ENCODE measurements around the gene SERPINB6. TPM values are rescaled to one million over a fixed set of nuclear protein-coding genes. Genes with fewer than 3 reads are reported as not detected.

The SERPINB6 gene
- total RNA-seq, 1 experiment from 2014 or later = 63.8 TPM

DNA sequence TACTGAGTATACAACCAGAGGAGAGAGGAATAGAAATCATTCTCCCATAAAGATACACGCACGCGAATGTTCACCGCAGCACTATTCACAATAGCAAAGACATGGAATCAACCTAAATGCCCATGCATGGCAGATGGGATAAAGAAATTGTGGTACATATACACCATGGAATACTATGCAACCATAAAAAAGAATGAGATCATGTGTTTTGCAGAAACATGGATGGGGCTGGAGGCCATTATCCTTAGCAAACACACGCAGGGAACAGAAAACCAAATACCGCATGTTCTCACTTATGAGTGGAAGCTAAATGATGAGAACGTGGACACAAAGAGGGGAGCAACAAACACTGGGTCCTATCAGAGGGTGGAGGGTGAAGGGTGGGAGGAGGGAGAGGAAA, 3.4 kb downstream of the SERPINB6 start:
- in situ Hi-C loops (cut with HindIII; ENCODE audit: low pct_unique_long_range_greater_than_20kb, low sequenced_read_pairs) = no loop called here

DNA sequence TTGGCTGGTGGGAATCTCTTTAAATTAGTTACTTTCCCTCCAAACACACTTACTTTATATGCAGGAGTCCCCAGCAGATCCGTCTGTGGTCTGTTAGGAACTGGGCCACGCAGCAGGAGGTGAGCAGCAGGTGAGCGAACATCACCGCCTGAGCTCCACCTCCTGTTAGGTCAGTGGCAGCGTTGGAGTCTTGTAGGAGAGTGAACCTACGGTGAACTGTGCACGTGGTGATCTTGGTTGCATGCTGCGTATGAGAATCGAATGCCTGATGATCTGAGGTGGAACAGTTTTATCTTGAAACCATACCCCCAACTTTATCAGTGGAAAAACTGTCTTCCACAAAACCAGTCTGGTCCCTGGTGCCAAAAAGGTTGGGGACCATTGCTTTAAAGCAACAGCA, 5.0 kb downstream of the SERPINB6 start:
- in situ Hi-C loops (cut with HindIII; ENCODE audit: low pct_unique_long_range_greater_than_20kb, low sequenced_read_pairs) = no loop called here
- DNase-seq (ENCODE audit: low read depth, low spot score) = no peak

More for the DNA sequence above, 3.4 kb downstream of the SERPINB6 start:
- DNase-seq (ENCODE audit: low read depth, low spot score) = no peak

DNA sequence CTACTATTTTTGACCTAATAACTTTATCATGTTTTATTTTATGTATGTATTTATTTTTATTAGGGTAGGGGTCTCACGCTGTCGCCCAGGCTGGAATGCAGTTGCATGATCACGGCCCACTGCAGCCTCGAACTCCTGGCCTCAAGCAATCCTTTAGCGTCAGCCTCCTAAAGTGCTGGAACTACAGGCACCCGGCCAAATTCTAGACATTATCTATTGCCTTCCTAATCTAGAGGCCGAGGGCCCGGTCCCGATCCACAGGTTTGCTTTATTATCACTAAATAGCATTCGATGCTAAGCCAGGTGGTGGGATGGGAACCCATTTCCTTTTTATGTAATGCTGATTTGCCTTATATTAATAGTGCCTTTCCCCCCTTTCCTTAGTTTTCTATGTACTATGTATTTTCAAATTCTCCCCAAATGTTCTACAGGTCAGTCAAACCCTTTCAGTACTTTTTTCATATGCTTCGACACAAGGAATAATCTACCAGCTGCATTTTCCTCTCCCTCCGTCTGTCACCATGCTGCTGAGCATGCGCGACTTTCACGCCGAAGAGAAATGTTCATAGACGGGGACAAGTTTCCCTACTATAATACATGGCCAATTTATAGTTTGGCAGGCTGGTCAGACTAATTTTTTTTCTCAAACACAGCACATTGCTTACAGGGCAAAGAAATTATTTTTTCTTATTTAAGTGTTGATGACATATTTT, 6.4 kb downstream of the SERPINB6 start:
- no peak for DNase-seq (ENCODE audit: low read depth, low spot score)
- in situ Hi-C loops (cut with HindIII; ENCODE audit: low pct_unique_long_range_greater_than_20kb, low sequenced_read_pairs) = no loop called here

DNA sequence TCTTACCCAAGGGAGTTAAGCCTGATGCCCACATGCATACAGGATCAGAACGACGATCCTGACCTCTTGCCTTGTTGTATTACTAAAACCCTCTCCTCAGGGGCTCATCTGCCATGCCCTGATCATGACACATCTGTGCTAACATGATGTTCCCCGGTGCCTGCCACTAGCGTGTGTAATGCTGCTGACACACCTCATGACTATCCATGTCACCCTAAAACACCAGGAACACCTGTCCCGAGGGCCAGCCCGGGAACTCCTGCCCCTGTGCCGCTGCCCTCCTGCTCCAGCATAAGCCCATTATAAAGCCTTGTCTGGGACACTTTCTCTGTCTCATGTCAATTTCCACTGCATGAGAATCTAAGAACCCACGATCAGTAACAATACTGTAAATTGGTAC, 7.6 kb downstream of the SERPINB6 start:
- DNase-seq (ENCODE audit: low read depth, low spot score) = no peak
- in situ Hi-C loops (cut with HindIII; ENCODE audit: low pct_unique_long_range_greater_than_20kb, low sequenced_read_pairs) = no loop called here

DNA sequence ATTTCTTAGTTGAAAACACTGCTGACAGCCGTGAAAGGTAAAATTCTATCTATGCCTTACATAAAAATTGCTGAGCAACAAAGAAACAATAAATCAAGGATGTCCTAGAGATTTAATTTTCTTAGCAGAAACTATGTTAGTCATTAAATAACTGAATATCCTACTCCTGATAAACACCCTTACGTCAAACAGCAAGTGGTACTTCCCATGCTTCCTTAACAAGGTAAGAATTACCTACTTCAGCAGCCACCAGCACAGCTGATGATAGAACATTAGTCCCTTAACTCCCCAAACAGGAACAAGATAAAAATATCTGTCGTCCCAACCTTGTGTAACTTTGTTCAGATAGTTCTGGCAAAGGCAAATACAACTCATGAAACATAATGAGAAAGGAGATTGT, 8.7 kb downstream of the SERPINB6 start:
- in situ Hi-C loops (cut with HindIII; ENCODE audit: low pct_unique_long_range_greater_than_20kb, low sequenced_read_pairs) = no loop called here
- DNase-seq (ENCODE audit: low read depth, low spot score) = no peak

DNA sequence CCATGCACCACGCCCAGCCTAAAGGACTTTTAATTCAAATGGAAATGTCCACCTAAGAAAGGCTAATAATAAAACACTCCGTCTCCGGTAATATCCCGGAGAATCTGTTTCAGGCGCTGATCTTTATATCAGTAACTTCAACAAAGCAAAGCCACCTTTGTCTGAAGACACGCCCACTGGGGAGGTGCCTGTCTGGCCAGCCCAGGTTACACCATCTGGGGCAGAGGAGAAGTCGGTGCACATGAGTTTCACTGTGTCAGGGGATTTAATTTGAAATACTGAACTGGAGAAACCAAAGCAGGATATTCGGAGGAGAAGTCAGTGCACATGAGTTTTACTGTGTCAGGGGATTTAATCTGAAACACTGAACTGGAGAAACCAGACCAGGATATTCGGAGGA, 9.4 kb downstream of the SERPINB6 start:
- no peak for DNase-seq (ENCODE audit: low read depth, low spot score)
- in situ Hi-C loops (cut with HindIII; ENCODE audit: low pct_unique_long_range_greater_than_20kb, low sequenced_read_pairs) = no loop called here

DNA sequence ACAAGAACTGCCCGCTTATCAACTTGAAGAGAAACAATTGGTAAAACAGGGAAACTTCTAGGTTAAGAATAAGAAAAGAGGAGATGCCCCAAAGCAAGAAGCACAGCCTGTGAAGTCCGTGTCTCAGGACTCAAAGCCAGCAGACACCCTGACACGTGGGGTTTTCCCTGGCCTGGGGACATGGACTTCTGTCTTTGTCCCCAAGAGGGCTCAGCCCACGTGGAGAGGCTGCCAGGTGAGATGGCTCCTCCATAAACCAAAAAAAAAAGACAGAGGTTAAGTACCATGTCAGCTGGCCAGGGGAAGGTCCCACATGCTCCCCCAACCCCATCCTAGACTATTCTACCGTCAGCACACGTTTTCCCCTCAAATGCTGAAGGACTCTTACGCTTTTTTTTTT, 9.9 kb downstream of the SERPINB6 start:
- in situ Hi-C loops (cut with HindIII; ENCODE audit: low pct_unique_long_range_greater_than_20kb, low sequenced_read_pairs) = no loop called here
- DNase-seq (ENCODE audit: low read depth, low spot score) = no peak

DNA sequence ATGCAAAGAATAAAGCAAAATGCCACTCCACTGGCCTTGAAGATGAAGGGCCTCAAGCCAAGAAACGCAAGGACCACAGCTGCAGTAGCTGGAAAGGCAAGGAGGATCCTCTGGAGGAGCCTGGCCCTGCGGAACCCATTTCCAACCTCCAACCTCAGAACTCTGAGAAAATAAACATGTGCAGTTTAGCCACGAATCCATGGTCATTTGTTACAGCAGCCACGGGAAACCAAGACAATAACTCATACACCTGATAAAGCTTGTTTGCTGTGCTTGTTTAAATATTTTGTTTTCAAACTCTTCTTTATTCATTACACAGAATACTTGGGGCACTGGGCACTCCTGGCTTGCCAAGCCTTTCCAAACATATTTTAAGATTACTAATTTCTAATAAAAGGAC, 10.4 kb downstream of the SERPINB6 start:
- in situ Hi-C loops (cut with HindIII; ENCODE audit: low pct_unique_long_range_greater_than_20kb, low sequenced_read_pairs) = no loop called here
- no peak for DNase-seq (ENCODE audit: low read depth, low spot score)

DNA sequence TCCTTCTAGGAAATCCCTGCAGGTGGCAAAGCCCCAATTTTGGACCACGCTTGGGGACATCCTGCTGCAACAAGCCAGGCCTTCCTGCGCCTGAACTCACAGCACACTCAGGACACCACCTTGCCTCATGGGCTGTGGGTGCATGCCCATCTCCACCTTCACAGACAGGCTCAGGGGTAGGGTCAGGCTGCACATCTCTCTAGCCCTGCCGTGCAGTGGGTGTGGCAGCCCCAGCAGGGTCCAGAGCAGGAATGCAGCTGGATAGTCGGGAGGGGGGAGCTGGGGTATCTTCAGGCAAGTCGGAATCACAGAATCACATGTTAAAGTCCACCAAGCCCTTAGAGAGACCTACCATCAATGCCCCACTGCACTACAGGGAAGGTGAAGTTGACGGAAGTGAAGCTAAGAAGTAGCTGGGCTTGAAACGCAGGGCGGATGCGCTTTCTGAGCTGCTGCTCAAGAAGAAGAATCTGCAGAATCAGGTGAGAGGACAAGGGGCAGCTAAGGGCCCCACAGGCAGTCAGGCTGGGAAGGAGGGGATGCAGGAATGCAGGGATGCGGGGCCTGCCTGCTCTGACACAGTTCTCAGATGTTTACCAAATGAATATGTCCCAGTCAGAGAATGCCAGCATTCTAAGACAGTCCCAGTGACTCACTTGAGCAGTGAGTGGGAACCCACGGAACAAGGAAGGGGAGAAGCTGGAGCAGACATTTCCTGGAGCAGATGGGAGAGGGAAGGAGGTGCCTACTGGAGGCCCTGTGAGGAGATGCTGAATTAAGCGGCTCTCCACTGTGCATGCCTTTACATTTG, 11.3 kb downstream of the SERPINB6 start:
- DNase-seq (ENCODE audit: low read depth, low spot score) = no peak
- in situ Hi-C loops (cut with HindIII; ENCODE audit: low pct_unique_long_range_greater_than_20kb, low sequenced_read_pairs) = no loop called here

DNA sequence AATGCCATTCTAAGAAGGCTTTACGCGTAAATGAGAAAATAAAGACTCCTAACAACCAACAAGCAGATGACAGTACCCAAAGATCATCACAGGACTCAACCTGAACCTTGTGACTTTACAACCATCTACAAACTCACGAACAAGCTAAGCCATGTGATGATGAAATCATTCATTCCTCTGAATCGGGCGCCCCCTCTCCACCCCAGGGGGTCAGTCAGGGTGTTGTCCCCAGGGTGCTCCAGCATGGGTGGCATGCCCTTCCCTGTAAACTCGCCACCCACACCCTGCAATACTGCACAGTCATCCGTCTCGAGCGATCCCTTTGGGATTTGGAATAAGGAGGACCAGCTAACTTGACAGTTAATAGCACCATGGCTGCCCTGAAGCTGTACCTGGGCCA, 12.6 kb downstream of the SERPINB6 start:
- no peak for DNase-seq (ENCODE audit: low read depth, low spot score)
- in situ Hi-C loops (cut with HindIII; ENCODE audit: low pct_unique_long_range_greater_than_20kb, low sequenced_read_pairs) = no loop called here

DNA sequence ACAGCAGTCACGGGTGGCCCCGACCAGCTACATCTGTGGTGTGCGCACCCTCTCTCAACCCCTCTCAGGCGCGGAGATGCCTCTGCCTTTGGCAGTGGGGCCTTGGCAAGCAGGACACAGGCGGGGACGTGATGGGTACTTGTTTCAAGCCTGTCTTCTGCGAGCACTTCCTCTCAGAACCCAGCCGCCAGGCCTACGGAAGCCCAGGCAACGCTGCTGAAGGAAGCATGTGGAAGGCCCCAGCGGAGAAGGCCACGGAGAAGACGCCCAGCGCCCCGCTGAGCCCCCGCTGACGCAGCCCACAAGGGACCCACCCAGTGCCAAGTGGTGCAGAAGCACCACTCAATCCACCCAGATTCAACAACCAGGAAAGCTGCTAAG, 13.0 kb downstream of the SERPINB6 start:
- in situ Hi-C loops (cut with HindIII; ENCODE audit: low pct_unique_long_range_greater_than_20kb, low sequenced_read_pairs) = no loop called here
- no peak for DNase-seq (ENCODE audit: low read depth, low spot score)

DNA sequence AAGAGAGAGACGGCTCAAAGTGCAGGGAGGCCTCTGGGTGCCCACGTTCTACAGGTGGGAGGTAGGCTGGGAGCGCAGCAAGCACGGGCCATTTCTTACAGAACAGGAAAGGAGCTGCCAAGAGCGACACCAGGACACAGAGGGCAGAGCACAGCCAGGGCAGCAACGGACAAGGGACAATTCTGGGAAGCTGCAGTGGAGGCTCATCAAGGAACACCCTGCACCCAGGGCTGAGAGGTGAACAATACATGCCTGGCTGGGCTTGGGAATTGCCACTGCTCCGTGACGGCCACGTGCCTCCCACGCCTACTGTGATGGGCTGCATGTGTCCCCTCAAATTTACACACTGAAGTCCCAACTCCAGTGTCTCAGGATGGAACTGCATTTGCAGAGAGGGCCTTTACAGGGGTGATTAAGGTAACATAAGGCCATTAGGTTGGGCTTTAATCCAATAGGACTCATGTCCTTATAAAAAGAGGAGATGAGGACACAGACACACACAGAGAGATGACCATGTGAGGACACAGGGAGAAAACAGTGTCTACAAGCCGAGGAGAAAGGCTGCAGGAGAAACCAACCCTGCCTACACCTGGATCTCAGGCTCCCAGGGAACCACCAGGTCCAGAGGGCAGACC, 13.6 kb downstream of the SERPINB6 start:
- DNase-seq (ENCODE audit: low read depth, low spot score) = no peak
- in situ Hi-C loops (cut with HindIII; ENCODE audit: low pct_unique_long_range_greater_than_20kb, low sequenced_read_pairs) = no loop called here

DNA sequence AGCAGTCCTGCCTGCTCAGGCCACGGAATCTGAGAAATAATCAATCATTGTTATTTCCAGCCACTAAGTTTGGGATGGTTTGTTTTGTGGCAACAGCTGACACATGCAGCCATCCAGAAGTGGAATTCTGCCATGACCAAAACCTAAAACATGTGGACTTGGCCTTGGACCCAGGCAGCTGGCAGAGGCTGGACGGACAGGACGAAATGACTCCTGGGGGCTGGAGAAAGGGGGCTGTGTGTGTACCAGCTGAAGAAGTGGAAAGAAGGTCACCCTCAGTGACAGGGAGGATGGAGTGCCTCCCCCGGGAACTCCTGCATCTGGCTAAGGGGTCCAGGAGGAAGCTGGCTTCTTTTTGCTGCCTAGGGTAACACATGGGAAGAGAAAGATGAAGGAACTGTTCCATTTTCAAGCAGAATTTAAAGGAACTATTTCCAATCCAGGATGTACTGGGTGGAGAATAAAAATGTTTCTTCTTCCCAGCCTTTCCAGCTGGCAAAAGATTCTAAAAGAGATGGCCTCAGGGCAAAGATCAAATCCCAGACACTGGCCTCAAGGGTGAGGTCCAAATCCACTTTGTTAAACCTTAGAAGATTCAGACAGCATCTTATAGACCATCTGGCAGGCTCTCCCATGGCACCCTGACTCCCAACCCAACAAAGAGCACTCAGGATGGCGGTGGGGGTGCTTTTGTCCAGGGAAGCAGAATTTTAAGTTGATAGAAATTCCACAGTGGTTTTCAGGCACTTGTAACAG, 14.3 kb downstream of the SERPINB6 start:
- no peak for DNase-seq (ENCODE audit: low read depth, low spot score)
- in situ Hi-C loops (cut with HindIII; ENCODE audit: low pct_unique_long_range_greater_than_20kb, low sequenced_read_pairs) = no loop called here

DNA sequence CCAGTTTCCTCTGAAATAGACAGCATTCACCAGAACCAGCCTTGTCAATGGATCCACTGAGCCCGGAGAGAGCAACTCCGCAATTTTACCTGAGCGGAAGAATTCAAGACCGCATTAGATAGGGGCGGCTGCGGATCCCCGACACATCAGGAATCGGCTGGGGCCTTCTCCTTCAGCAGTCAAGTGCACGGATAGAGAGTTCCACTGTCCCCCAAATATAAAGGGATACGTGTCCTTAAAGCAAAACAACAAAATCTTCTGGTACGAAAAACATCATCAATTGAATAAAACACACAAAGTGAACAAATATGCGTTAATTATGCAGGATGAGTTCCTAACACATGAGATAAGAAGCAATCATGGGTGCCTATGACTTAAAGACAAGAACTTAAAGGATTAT, 18.3 kb downstream of the SERPINB6 start:
- DNase-seq (ENCODE audit: low read depth, low spot score) = no peak
- in situ Hi-C loops (cut with HindIII; ENCODE audit: low pct_unique_long_range_greater_than_20kb, low sequenced_read_pairs) = no loop called here

DNA sequence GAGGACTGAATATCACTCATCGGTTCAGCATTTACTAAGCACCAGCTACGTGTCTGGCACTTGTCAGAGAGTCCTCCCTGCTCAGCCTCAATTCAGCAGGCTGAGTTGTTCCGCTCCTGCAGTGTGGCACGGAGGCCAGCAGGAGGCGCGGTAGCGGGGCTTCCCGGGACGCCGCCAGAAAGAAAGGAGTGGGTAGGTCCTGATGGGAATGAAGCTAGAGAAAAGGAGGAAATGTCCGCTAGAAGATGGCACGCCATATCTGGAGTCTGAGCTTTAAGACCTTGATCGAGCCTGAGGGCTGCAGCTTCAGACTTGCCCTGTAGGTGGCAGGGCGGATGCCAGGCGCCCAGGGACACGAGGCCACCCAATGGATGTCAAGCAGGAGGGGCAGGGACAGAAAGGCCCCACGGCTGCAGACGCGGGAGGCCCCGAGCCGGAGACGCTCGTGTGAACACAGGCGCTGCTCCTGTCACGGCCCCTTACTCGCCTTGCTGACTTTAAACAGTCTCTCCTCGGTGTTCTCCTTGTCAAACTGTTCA, 18.7 kb downstream of the SERPINB6 start:
- DNase-seq (ENCODE audit: low read depth, low spot score) = peak; percentile 95
- in situ Hi-C loops (cut with HindIII; ENCODE audit: low pct_unique_long_range_greater_than_20kb, low sequenced_read_pairs) = no loop called here

DNA sequence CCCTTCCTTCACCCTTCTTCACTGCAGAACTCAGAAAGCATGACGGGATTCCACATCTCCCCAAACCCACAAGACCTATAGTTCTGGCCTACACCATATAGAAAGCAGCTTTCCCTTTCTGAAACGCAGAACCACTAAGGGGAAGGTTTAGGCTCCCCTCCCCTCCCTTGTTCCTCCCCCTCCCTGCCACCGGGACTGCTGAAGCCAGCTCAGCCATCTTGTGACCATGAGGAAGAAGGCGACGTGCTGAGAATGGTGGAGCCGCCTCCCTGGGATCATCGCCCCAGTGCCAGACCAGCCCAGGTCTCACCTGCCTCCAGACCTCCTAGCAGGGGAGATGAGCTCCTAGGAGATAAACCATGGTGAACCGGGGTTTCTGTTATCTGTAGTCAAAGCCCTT, 19.6 kb downstream of the SERPINB6 start:
- peak; percentile 51 for DNase-seq (ENCODE audit: low read depth, low spot score)

DNA sequence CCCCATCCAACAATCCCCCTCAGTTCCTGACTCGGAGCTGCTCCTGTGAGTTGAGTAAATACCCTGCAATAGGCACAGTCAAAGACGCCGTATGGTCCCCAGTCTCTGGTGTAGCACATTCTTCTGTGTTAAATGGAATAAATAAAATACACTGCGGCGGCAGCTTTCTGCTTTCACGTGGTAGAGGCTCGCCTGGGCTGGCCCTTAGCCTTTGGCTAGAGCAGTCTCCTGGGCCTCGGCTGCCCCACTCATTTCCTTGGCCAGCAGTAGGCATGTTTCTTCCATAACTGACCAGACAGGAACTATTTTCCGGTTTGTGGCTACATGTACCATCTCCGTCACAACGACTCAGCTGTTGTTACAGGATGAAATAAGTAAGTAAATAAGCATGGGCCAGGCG, 20.7 kb downstream of the SERPINB6 start:
- in situ Hi-C loops (cut with HindIII; ENCODE audit: low pct_unique_long_range_greater_than_20kb, low sequenced_read_pairs) = no loop called here

More for the DNA sequence above, 19.6 kb downstream of the SERPINB6 start:
- in situ Hi-C loops (cut with HindIII; ENCODE audit: low pct_unique_long_range_greater_than_20kb, low sequenced_read_pairs) = no loop called here

DNA sequence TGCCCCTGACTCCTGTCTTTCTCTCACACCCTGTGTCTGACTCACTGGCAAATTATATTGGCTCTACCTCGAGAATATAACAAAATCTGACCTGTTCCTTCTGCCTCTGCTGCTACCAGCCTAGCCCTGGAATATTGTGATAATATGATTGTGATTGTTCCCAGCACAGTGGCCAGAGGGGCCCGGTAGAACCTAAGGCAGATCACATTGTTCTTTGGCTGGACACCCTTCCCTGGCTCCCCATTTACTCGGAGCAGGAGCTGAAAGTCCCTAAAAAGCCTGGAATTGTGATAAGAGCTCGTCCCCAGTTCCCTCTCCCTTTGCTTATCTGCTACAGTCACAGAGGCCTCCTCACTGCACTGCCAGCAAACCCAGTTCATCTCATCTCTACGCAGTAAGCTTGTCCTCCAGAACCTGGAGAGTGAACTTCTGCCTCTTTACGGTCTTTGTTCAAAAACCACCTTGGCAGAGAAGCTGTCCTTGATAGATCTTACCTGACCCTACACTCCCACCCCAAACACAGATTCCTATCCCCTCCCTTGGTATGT, 21.8 kb downstream of the SERPINB6 start:
- in situ Hi-C loops (cut with HindIII; ENCODE audit: low pct_unique_long_range_greater_than_20kb, low sequenced_read_pairs) = no loop called here
- DNase-seq (ENCODE audit: low read depth, low spot score) = no peak

More for the DNA sequence above, 20.7 kb downstream of the SERPINB6 start:
- no peak for DNase-seq (ENCODE audit: low read depth, low spot score)
